GM18499 (cell line): ENCODE results near the gene TBC1D10B.

Experiments used
- ATAC-seq: cut with Tn5 transposase; IDR thresholded peaks from one replicate; pipeline ENCODE4 v1.9.1; 2021; ENCODE audit warnings: moderate number of reproducible peaks; ENCODE audit not compliant: insufficient read depth, unreplicated experiment

The TBC1D10B gene

GRCh38 chr16:30377050-30377811, 6.9 kb upstream of the TBC1D10B start:
- no peak for ATAC-seq

GRCh38 chr16:30376461-30376902, 6.2 kb upstream of the TBC1D10B start:
- ATAC-seq: no peak

- ATAC-seq: no peak
Observed at GRCh38 chr16:30375864-30376263, 5.6 kb upstream of the TBC1D10B start.

GRCh38 chr16:30374538-30374937, 4.2 kb upstream of the TBC1D10B start, which contains the start of gene MYL11:
Gene MYL11 (plus strand): TSS chr16:30374802. CDS start chr16:30374858, 56 bp downstream.
- ATAC-seq: no peak

- ATAC-seq: no peak
Observed at GRCh38 chr16:30372725-30373124, 2.4 kb upstream of the TBC1D10B start.

- no peak for ATAC-seq
Observed at GRCh38 chr16:30372038-30372712, 1.9 kb upstream of the TBC1D10B start.

- no peak for ATAC-seq
Observed at GRCh38 chr16:30371248-30371816, 1.0 kb upstream of the TBC1D10B start.

- no peak for ATAC-seq
Observed at GRCh38 chr16:30369938-30370455, 297 bp downstream of the TBC1D10B start.

- no peak for ATAC-seq
Observed at GRCh38 chr16:30369091-30369937, 980 bp downstream of the TBC1D10B start.

- no peak for ATAC-seq
Observed at GRCh38 chr16:30368792-30369090, 1.6 kb downstream of the TBC1D10B start.

- ATAC-seq: no peak
Observed at GRCh38 chr16:30368122-30368791, 2.0 kb downstream of the TBC1D10B start.

GRCh38 chr16:30367349-30368009, 2.8 kb downstream of the TBC1D10B start:
- ATAC-seq: no peak

- no peak for ATAC-seq
Observed at GRCh38 chr16:30366511-30366910, 3.8 kb downstream of the TBC1D10B start.

- no peak for ATAC-seq
Observed at GRCh38 chr16:30365200-30365599, 5.1 kb downstream of the TBC1D10B start.

- ATAC-seq: no peak
Observed at GRCh38 chr16:30361180-30361579, 9.1 kb downstream of the TBC1D10B start.

GRCh38 chr16:30359871-30360170, 10.5 kb downstream of the TBC1D10B start:
- no peak for ATAC-seq

GRCh38 chr16:30358990-30359870, 11.1 kb downstream of the TBC1D10B start:
- ATAC-seq: no peak

GRCh38 chr16:30358577-30358936, 11.7 kb downstream of the TBC1D10B start:
- ATAC-seq: no peak
